Endothelial cell of umbilical vein (primary cell): ENCODE measurements around the gene PCDHB6.
"Not testable (repeated sequence)": the region's sequence is repeated elsewhere in the genome, so short reads cannot be mapped to it uniquely, and the experiment has no call there.

ENCODE experiments used
- CTCF ChIP-seq, 2 donors: IDR thresholded peaks; 1 replicate in 1 of 2; 2 replicates in 1 of 2; pipeline ENCODE4 v1.5.1; 2011; ENCODE audit warnings: low read length in 2 of 2, mild to moderate bottlenecking in 2 of 2, moderate library complexity in 2 of 2, control low read depth in 1 of 2, inconsistent platforms in 1 of 2, low read depth in 1 of 2; ENCODE audit not compliant: insufficient read depth in 1 of 2; ENCODE audit errors: extremely low read depth in 1 of 2
- EZH2 ChIP-seq: IDR thresholded peaks from 2 replicates; pipeline ENCODE4 v1.6.1; 2012; ENCODE audit warnings: borderline replicate concordance, low read depth, mild to moderate bottlenecking, moderate library complexity, low read length, inconsistent platforms; ENCODE audit not compliant: severe bottlenecking
- FOS ChIP-seq: IDR thresholded peaks from 2 replicates; pipeline ENCODE4 v1.6.1; 2011; ENCODE audit warnings: mild to moderate bottlenecking, low read length, moderate library complexity, borderline replicate concordance; ENCODE audit not compliant: insufficient read depth

GRCh38 chr5:141188682-141189081 lies 38.8 kb downstream of the PCDHB6 start:
- TF ChIP-seq CTCF (IDR thresholded peaks at IDR 0.05; ENCODE audit: extremely low read depth in 1 of 2, insufficient read depth in 1 of 2, low read depth in 1 of 2, low read length in 2 of 2); EZH2; FOS: not testable (repeated sequence)
